Left lung (tissue), 10 donors: ENCODE data around the gene INPP1. TPM values are rescaled to one million over a fixed set of nuclear protein-coding genes. Genes with fewer than 3 reads are reported as not detected.

ENCODE experiments used
- ATAC-seq: fragments of 200-7000 bp; cut with Tn5 transposase; one replicate; pipeline ENCODE4 v1.9.1; 2020; ENCODE audit warnings: moderate library complexity
- DNase-seq, 4 donors: peaks; one replicate each; pipeline ENCODE4 v3.0.0-alpha.2; 2013 to 2020
- H3K27ac ChIP-seq, 2 donors: fragments of 200-600 bp; sonication (generic) in 1 of 2; one replicate each; pipeline versions ENCODE4 v1.5.0 to v1.8.0; 2020 to 2021
- H3K27me3 ChIP-seq, 2 donors: fragments of 200-600 bp; sonication (generic) in 1 of 2; one replicate each; pipeline versions ENCODE4 v1.5.0 to v1.8.0; 2020 to 2021
- H3K36me3 ChIP-seq, 2 donors: fragments of 200-600 bp; sonication (generic) in 1 of 2; one replicate each; pipeline versions ENCODE4 v1.5.0 to v1.8.0; 2020 to 2021
- H3K4me1 ChIP-seq, 2 donors: fragments of 200-600 bp; one replicate each; pipeline ENCODE4 v1.8.0; 2021
- H3K4me3 ChIP-seq, 2 donors: fragments of 200-600 bp; sonication (generic) in 1 of 2; one replicate each; pipeline versions ENCODE4 v1.5.0 to v1.8.0; 2020 to 2021; ENCODE audit warnings: mild to moderate bottlenecking in 1 of 2
- H3K9me3 ChIP-seq, 2 donors: fragments of 200-600 bp; sonication (generic) in 1 of 2; one replicate each; pipeline versions ENCODE4 v1.5.0 to v1.8.0; 2020 to 2021
- intact Hi-C, 2 donors: fragments of 100-400 bp; cut with DNase I; formaldehyde crosslinking; loops; one replicate each; pipeline versions ENCODE4 v1.11.2 to v1.14.2; 2022
- polyA plus RNA-seq, 6 donors: library from polyadenylated mRNA; unstranded; fragments of 120-200 nt; gene quantifications; one replicate each; pipeline ENCODE4 v1.2.1, GENCODE V29; 2013; ENCODE audit not compliant: insufficient read length in 6 of 6
- total RNA-seq, 2 donors: library from RNA; stranded (reverse); fragmentation: NEBNext Ultra II Directional; extraction: Animal tissue kit (Norgen Biotek cat#: 25700); gene quantifications; one replicate each; pipeline ENCODE4 v1.2.1, GENCODE V29; 2021
- TF ChIP-seq, protein P1 (sequence below), 2 donors: fragments of 200-600 bp; sonication (generic) in 1 of 2; IDR thresholded peaks; one replicate each; pipeline versions ENCODE4 v1.5.0 to v1.8.0; 2021; ENCODE audit warnings: antibody characterized with exemption in 2 of 2
- donor health status: DM: no; HTN: yes; CAD: no.
- donor health status: DM: no; HTN: no; CAD: no.

The INPP1 gene
- total and polyA plus RNA-seq, 8 donors: 21.0 to 35.2 (median 26.7) TPM

DNA sequence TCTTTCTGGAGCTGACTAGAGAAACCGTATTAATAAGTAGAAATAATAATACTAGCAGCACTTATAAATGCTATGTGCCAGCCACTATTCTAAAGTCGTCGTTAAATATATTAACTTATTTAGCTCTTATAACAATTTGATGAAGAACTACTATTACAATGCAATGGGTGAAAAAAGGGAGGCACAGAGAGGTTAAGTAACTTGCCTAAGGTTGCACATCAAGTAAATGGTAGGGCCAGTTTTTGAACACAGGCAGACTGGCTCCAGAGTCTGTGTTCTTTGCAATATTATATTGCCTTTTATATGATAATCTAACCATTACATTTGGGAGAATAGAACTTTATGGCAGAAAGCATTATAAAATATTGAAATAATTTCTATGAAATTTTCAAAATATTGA, 17.6 kb downstream of the INPP1 start:
- intact Hi-C loops: no loop called here
- ATAC-seq (no peak), DNase-seq (no peak)
- TF ChIP-seq, protein P1, sequence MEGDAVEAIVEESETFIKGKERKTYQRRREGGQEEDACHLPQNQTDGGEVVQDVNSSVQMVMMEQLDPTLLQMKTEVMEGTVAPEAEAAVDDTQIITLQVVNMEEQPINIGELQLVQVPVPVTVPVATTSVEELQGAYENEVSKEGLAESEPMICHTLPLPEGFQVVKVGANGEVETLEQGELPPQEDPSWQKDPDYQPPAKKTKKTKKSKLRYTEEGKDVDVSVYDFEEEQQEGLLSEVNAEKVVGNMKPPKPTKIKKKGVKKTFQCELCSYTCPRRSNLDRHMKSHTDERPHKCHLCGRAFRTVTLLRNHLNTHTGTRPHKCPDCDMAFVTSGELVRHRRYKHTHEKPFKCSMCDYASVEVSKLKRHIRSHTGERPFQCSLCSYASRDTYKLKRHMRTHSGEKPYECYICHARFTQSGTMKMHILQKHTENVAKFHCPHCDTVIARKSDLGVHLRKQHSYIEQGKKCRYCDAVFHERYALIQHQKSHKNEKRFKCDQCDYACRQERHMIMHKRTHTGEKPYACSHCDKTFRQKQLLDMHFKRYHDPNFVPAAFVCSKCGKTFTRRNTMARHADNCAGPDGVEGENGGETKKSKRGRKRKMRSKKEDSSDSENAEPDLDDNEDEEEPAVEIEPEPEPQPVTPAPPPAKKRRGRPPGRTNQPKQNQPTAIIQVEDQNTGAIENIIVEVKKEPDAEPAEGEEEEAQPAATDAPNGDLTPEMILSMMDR (IDR thresholded peaks at IDR 0.05): no peak
- H3K36me3 ChIP-seq: peaks cover 0 to 22% of the 10 kb centered on the region in 2 donors
- no peak overlapping the region for H3K4me3 ChIP-seq
- H3K27ac ChIP-seq: no peak overlapping the region
- H3K27me3 ChIP-seq: no peaks in the 10 kb centered on the region
- H3K4me1 ChIP-seq: peaks cover 0 to 24% of the 10 kb centered on the region in 2 donors
- H3K9me3 ChIP-seq: no peaks in the 10 kb centered on the region

DNA sequence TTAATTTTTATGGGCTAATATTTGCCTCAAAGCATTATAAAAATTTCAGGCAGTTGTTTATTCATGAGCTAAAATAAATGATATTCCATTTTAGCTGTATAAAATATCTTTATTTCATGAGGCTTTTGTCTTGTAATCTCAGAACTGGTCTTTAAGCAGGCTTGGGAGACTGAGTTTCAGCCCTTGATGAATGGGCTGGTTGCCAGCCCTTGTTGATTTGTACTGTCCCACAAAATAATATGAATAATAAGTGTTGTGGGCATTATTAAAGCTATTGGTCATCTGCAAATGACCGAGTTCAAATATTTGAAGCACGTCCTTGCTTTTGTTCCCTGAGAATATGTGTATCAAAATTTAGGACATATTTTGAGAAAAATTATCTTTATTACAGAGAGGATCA, 18.2 kb downstream of the INPP1 start:
- Histone ChIP-seq H3K4me3 (no peak overlapping the region), H3K36me3 (peaks cover 0 to 22% of the 10 kb centered on the region in 2 donors), H3K9me3 (no peaks in the 10 kb centered on the region), H3K27me3 (no peaks in the 10 kb centered on the region), H3K27ac (no peak overlapping the region), H3K4me1 (peaks cover 0 to 21% of the 10 kb centered on the region in 2 donors)
- no peak for DNase-seq
- no peak for ATAC-seq
- intact Hi-C loops: no loop called here
- TF ChIP-seq, protein P1 (IDR thresholded peaks at IDR 0.05): no peak

DNA sequence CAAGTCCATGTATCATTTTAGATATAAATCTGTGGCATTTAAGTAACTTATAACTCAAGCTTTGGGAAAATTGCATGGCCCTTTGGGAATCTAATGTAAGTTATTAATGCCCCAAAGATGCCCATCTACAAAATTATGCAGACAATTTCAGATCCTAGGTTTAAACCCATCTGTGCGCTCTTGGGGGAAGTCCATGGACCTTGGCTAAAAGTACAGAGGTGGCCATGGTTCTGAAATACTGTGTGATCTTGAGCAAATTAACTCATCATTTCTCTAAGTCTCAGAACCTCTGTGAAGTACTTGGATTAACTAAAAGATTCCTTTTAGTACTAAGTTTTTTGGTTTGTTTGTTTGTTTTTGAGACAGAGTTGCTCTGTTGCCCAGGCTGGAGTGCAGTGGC, 19.5 kb downstream of the INPP1 start:
- Histone ChIP-seq H3K27me3 (no peaks in the 10 kb centered on the region), H3K9me3 (no peaks in the 10 kb centered on the region), H3K36me3 (peaks cover 0 to 30% of the 10 kb centered on the region in 2 donors), H3K4me3 (no peak overlapping the region), H3K4me1 (peaks cover 0 to 21% of the 10 kb centered on the region in 2 donors), H3K27ac (no peak overlapping the region)
- intact Hi-C loops: no loop called here
- no peak for ATAC-seq
- TF ChIP-seq, protein P1 (IDR thresholded peaks at IDR 0.05): no peak
- DNase-seq: no peak

DNA sequence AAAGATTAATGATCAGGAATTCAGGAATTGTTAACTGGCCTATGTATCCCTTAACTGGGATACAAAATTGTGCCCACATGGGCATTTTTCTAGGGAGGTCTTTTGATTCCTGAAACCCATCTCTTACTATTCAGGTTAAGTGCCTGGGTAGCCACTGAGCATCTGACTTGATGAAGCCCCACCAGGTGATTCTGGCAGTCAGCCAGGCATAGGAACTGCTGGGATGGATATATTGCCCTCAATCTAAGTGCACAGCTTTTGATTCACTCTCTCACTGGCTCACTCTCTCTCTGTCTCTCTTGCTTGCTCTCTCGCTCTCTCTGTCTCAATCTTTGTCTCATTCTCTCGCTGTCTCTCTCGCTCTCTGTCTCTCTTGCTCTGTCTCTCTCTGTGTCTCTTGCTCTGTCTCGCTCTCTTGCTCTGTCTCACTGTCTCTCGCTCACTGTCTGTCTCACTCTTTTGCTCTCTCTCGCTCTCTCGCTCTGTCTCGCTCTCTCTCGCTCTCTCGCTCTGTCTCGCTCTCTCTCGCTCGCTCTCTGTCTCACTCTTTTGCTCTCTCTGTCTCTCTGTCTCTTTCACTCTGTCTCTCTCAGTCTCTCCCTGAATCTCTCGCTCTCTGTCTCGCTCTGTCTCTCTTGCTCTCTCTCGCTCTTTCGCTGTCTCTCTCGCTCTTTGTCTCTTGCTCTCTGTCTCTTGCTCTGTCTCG, 22.3 kb downstream of the INPP1 start:
- H3K27me3 ChIP-seq: no peaks in the 10 kb centered on the region
- no peaks in the 10 kb centered on the region for H3K4me1 ChIP-seq
- H3K36me3 ChIP-seq: peaks cover 0 to 58% of the 10 kb centered on the region in 2 donors
- ATAC-seq (no peak), DNase-seq (no peak)
- intact Hi-C loops: no loop called here
- TF ChIP-seq, protein P1 (IDR thresholded peaks at IDR 0.05): no peak
- no peak overlapping the region for H3K27ac ChIP-seq
- H3K9me3 ChIP-seq: no peaks in the 10 kb centered on the region
- no peak overlapping the region for H3K4me3 ChIP-seq

DNA sequence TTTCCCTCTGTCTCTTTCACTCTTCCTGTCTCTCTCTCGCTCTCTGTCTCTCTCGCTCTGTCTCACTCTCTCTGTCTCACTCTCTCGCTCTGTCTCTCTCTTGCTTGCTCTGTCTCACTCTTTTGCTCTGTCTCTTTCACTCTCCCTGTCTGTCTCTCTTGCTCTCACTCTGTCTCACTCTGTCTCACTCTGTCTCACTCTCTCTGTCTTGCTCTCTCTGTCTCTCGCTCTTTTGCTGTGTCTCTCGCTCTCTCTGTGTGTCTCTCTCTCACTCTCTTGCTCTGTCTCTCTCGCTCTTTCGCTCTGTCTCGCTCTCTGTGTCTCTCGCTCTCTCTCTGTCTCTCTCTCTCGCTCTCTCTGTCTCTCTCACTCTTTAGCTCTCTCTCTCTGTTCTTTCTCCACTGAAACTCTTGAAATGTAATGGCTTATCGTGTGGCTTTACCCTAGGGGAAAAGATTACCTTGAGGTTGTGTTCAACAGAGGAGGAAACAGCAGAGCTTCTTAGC, 22.9 kb downstream of the INPP1 start:
- Histone ChIP-seq H3K27me3 (no peaks in the 10 kb centered on the region), H3K9me3 (no peaks in the 10 kb centered on the region), H3K36me3 (peaks cover 0 to 64% of the 10 kb centered on the region in 2 donors), H3K4me1 (no peaks in the 10 kb centered on the region), H3K4me3 (no peak overlapping the region), H3K27ac (no peak overlapping the region)
- intact Hi-C loops: no loop called here
- no peak for DNase-seq
- no peak for ATAC-seq
- TF ChIP-seq, protein P1 (IDR thresholded peaks at IDR 0.05): no peak
